NB4 (cell line): Measurements from ENCODE around the gene WDR35.

Experiments used
- DNase-seq: peaks from one replicate; pipeline ENCODE4 v3.0.0; 2010; ENCODE audit warnings: low read depth
- H3K4me3 ChIP-seq: one replicate; pipeline ENCODE4 v1.5.1; 2011; ENCODE audit warnings: mild to moderate bottlenecking, low read depth, low read length, moderate library complexity
- CTCF ChIP-seq: IDR thresholded peaks from one replicate; pipeline ENCODE4 v1.5.1; 2012; ENCODE audit warnings: low read depth, low read length
- MAX ChIP-seq: IDR thresholded peaks from 2 replicates; pipeline ENCODE4 v1.6.1; 2011; ENCODE audit warnings: low read depth, low read length
- MYC ChIP-seq: IDR thresholded peaks from 2 replicates; pipeline ENCODE4 v1.6.1; 2011; ENCODE audit warnings: low read depth, low read length
- POLR2A ChIP-seq: IDR thresholded peaks from 2 replicates; pipeline ENCODE4 v1.6.1; 2011; ENCODE audit warnings: mild to moderate bottlenecking; ENCODE audit not compliant: insufficient read length; ENCODE audit errors: extremely low read depth

The WDR35 gene

GRCh38 chr2:19942199-19942598 lies 47.7 kb downstream of the WDR35 start:
- DNase-seq = no peak
- H3K4me3 ChIP-seq = no peak overlapping the region
- TF ChIP-seq POLR2A (no peak), MAX (no peak), CTCF (no peak), MYC (no peak)

- TF ChIP-seq POLR2A = no peak
- TF ChIP-seq CTCF = no peak
- TF ChIP-seq MYC = no peak
- no peak for TF ChIP-seq MAX
- DNase-seq = no peak
These were observed 52.9 kb downstream of the WDR35 start for GRCh38 chr2:19937004-19937403.

GRCh38 chr2:19936203-19936602 lies 53.7 kb downstream of the WDR35 start:
- no peak for DNase-seq
- H3K4me3 ChIP-seq = no peak overlapping the region
- TF ChIP-seq CTCF (no peak), MAX (no peak), MYC (no peak), POLR2A (no peak)

More at GRCh38 chr2:19937004-19937403, 52.9 kb downstream of the WDR35 start:
- H3K4me3 ChIP-seq = no peak overlapping the region

GRCh38 chr2:19933351-19933981 lies 56.4 kb downstream of the WDR35 start:
- no peak for DNase-seq
- TF ChIP-seq MAX (no peak), POLR2A (no peak), MYC (no peak), CTCF (no peak)
- H3K4me3 ChIP-seq = no peak overlapping the region

GRCh38 chr2:19932928-19933327 lies 57.0 kb downstream of the WDR35 start:
- no peak for TF ChIP-seq POLR2A
- no peak for TF ChIP-seq MYC
- TF ChIP-seq CTCF = no peak
- TF ChIP-seq MAX = no peak
- H3K4me3 ChIP-seq = no peak overlapping the region
- DNase-seq = no peak
